ENCODE results near the gene ATG4A. TPM values are rescaled to one million over a fixed set of nuclear protein-coding genes. Genes with fewer than 3 reads are reported as not detected.
A peak's percentile ranks its signal among the peaks of the same experiment; 100 is the strongest.

ATG4A gene
- total RNA-seq, 4 donors from 2014 or later = 9.9 to 27.5 (median 17.3) TPM

DNA sequence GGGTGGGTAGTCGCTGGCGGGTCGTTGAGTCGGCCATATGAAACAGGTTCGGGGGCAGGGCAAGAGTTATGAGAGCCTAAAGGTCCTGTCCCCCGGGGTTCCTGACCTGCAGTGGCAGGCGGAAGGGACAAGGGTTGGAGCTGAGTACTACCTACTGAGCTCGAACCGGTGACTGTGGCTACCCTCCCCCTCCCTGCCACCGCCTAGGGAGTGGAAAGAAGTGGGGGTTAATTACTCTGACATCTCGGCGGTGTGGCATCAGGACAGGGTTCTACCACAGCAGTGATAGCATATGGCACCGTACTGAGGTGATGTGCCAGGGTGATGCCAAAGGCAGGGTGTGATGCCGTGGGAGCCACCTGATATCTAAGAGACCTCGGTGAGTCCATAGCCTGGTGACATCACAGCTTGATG lies 307 bp downstream of the ATG4A start:
- Histone ChIP-seq H3K9me3 (no peaks in the 10 kb centered on the region), H3K27ac (peak overlapping the region; percentile 65 to 89 (median 80)), H3K36me3 (peaks cover 0 to 6% (median 0%) of the 10 kb centered on the region in 3 donors), H3K4me3 (peak overlapping the region; percentile 47 to 77 (median 66)), H3K4me1 (peaks cover 0 to 8% (median 0%) of the 10 kb centered on the region in 4 donors), H3K27me3 (no peaks in the 10 kb centered on the region)
- TF ChIP-seq, protein P1, sequence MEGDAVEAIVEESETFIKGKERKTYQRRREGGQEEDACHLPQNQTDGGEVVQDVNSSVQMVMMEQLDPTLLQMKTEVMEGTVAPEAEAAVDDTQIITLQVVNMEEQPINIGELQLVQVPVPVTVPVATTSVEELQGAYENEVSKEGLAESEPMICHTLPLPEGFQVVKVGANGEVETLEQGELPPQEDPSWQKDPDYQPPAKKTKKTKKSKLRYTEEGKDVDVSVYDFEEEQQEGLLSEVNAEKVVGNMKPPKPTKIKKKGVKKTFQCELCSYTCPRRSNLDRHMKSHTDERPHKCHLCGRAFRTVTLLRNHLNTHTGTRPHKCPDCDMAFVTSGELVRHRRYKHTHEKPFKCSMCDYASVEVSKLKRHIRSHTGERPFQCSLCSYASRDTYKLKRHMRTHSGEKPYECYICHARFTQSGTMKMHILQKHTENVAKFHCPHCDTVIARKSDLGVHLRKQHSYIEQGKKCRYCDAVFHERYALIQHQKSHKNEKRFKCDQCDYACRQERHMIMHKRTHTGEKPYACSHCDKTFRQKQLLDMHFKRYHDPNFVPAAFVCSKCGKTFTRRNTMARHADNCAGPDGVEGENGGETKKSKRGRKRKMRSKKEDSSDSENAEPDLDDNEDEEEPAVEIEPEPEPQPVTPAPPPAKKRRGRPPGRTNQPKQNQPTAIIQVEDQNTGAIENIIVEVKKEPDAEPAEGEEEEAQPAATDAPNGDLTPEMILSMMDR (IDR thresholded peaks at IDR 0.05) = no peak
- no peak for TF ChIP-seq POLR2A (IDR thresholded peaks at IDR 0.05)
- no peak for DNase-seq

DNA sequence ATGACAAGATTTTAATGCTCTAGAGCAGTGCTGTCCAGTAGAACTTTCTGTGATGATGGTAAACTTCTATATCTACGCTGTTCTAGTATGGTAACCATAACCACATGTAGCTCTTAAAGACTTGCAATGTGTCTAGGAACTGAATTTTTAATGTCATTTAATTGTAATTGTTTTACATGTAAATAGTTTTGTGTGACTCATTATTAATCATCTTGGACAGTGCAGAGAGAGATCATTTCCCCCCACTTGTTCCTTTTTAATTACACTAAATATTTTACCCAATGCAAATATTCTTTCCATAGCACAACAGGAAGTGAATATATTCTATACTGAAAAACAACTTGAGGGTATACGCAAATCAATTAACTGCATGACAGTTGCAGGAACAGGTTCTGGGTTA lies 5.8 kb downstream of the ATG4A start:
- Histone ChIP-seq H3K27ac (no peak overlapping the region), H3K4me1 (no peaks in the 10 kb centered on the region), H3K4me3 (no peak overlapping the region), H3K27me3 (no peaks in the 10 kb centered on the region), H3K36me3 (no peaks in the 10 kb centered on the region), H3K9me3 (no peaks in the 10 kb centered on the region)
- no peak for DNase-seq
- TF ChIP-seq, protein P1 (IDR thresholded peaks at IDR 0.05) = no peak
- no peak for TF ChIP-seq POLR2A (IDR thresholded peaks at IDR 0.05)

DNA sequence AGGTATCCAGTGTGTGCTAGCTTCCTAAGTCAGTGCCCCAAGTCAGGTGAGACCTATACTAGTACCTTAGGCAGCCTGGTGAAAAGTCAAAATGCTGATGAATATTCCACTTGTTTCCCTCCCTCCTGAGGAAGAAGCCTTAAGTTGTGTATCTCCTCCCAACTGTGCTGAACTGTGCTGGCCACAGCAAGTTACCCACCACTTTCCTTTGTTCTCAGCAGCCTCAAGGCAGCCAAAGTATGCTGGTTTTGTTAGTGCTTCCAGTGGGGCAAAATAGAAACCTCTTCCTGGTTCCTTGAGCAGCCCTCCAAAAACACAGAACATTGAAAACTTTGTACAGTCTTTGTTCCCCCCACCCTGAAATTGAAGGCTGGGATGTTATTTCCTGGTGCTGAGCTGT lies 13.9 kb downstream of the ATG4A start:
- Histone ChIP-seq H3K9me3 (no peaks in the 10 kb centered on the region), H3K4me3 (no peak overlapping the region), H3K4me1 (no peaks in the 10 kb centered on the region), H3K36me3 (no peaks in the 10 kb centered on the region), H3K27ac (no peak overlapping the region), H3K27me3 (no peaks in the 10 kb centered on the region)
- TF ChIP-seq POLR2A (IDR thresholded peaks at IDR 0.05) = no peak
- TF ChIP-seq, protein P1 (IDR thresholded peaks at IDR 0.05) = no peak
- no peak for DNase-seq

DNA sequence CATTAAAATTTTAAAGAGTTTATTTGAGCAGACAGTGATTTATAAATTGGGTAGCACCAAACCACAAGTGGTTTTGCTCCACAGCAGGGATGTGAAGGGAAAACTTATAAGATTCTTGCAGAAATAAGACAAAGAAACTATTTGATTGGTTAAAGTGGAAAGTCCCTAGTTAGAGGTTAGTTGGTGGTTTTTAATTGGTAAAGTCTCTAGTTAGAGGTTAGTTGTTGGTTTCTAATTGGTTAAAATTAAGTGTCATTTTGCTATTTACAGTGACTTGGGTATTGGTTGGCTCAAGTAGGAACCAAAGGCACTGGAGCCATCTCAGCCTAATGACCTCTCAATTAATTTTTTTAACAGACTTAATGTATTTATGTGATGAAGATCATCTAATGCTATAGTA lies 23.0 kb downstream of the ATG4A start:
- TF ChIP-seq POLR2A (IDR thresholded peaks at IDR 0.05) = no peak
- TF ChIP-seq, protein P1 (IDR thresholded peaks at IDR 0.05) = no peak
- Histone ChIP-seq H3K36me3 (no peaks in the 10 kb centered on the region), H3K9me3 (no peaks in the 10 kb centered on the region), H3K4me1 (no peaks in the 10 kb centered on the region), H3K27ac (no peak overlapping the region), H3K27me3 (no peaks in the 10 kb centered on the region), H3K4me3 (no peak overlapping the region)
- DNase-seq = no peak

DNA sequence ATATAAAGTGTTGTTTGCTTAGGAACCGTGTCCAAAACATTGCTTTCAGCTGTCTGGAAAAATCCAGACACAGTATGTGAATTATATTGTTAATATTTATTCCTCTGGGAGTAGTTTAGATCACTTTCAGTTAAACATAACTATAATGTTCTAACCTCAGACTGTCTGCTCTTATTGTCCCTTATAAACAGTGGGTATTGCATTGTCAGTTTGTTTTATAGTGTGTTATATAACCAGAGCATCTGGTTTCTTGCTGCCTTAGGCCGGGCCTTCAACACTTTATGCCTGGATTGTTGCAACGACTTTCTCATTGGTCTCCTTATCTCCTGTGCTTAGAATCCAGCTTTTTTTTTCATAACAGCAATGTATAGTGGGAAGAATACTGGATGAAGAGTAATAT lies 26.4 kb downstream of the ATG4A start:
- Histone ChIP-seq H3K4me1 (no peaks in the 10 kb centered on the region), H3K36me3 (no peaks in the 10 kb centered on the region), H3K27ac (no peak overlapping the region), H3K9me3 (no peaks in the 10 kb centered on the region), H3K4me3 (no peak overlapping the region), H3K27me3 (no peaks in the 10 kb centered on the region)
- DNase-seq = no peak
- TF ChIP-seq, protein P1 (IDR thresholded peaks at IDR 0.05) = no peak
- no peak for TF ChIP-seq POLR2A (IDR thresholded peaks at IDR 0.05)

DNA sequence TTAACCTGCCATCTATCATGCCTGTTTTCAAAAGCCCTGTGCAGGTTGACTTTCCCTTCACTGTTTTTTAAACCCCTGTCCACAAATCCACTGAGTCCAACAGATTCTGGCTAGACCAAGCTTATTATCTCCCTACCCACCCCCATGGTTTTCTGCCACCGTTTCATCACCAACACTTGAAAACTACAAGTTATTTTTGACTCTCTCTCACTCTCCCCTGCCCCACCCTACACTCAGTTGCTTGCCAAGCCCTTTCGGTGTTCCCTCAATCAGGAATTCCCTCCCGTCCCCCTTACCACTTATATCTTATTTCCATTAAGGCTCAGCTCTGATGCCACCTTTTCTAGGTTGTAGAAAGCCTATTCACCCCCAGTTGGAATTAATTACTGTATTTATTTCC lies 29.7 kb downstream of the ATG4A start:
- Histone ChIP-seq H3K4me1 (no peaks in the 10 kb centered on the region), H3K4me3 (no peak overlapping the region)

More for the DNA sequence above, 29.7 kb downstream of the ATG4A start:
- Histone ChIP-seq H3K27me3 (no peaks in the 10 kb centered on the region), H3K9me3 (no peaks in the 10 kb centered on the region), H3K27ac (no peak overlapping the region), H3K36me3 (no peaks in the 10 kb centered on the region)
- TF ChIP-seq, protein P1 (IDR thresholded peaks at IDR 0.05) = no peak
- TF ChIP-seq POLR2A (IDR thresholded peaks at IDR 0.05) = no peak
- DNase-seq = no peak
